Testis (tissue), 3 donors: Measurements from ENCODE around the gene DNASE2. TPM values are rescaled to one million over a fixed set of nuclear protein-coding genes. Genes with fewer than 3 reads are reported as not detected.

ENCODE experiments used
- DNase-seq: peaks from one replicate; pipeline ENCODE4 v3.0.0-alpha.2; 2019
- H3K27ac ChIP-seq, 2 donors: fragments of 200-600 bp; sonication (generic); one replicate each; pipeline ENCODE4 v1.5.1; 2019
- H3K27me3 ChIP-seq: fragments of 200-600 bp; sonication (generic); one replicate; pipeline ENCODE4 v1.5.1; 2019
- H3K36me3 ChIP-seq: fragments of 200-600 bp; sonication (generic); one replicate; pipeline ENCODE4 v1.5.1; 2017; ENCODE audit warnings: low read depth; ENCODE audit errors: missing control alignments
- H3K4me1 ChIP-seq: fragments of 200-600 bp; sonication (generic); one replicate; pipeline ENCODE4 v1.5.1; 2019
- H3K4me3 ChIP-seq, 2 donors: fragments of 200-600 bp; sonication (generic); one replicate each; pipeline ENCODE4 v1.5.1; 2017 to 2019
- H3K9me3 ChIP-seq: fragments of 200-600 bp; sonication (generic); one replicate; pipeline ENCODE4 v1.5.1; 2017
- CTCF ChIP-seq, 3 experiments: fragments of 450-650 bp in 2 of 3; fragments of 200-600 bp in 1 of 3; sonication (generic) in 1 of 3; IDR thresholded peaks; one replicate each; pipeline ENCODE4 v1.5.1; 2016 to 2019; ENCODE audit warnings: antibody characterized with exemption in 3 of 3, mild to moderate bottlenecking in 2 of 3, moderate library complexity in 1 of 3
- POLR2A ChIP-seq: fragments of 450-650 bp; IDR thresholded peaks from one replicate; pipeline ENCODE4 v1.6.1; 2017; ENCODE audit warnings: antibody characterized with exemption, mild to moderate bottlenecking, moderate library complexity
- WGBS, 2 donors: methylation state at CpG; one replicate each; pipeline ENCODE4 v1.1.5; 2018; 5-methylcytosine and 5-hydroxymethylcytosine counted together
- intact Hi-C: fragments of 100-400 bp; cut with DNase I; formaldehyde crosslinking; loops from one replicate; pipeline ENCODE4 v1.15.1; 2023; ENCODE audit warnings: low total_unique reads
- polyA plus RNA-seq: library from polyadenylated mRNA; stranded (reverse); fragments of 350-450 nt; fragmentation: Illumina TruSeq; extraction: RNeasy Lipid Tissue Mini Kit (QIAGEN cat#74804); gene quantifications from one replicate; pipeline ENCODE4 v1.2.3, GENCODE V29; 2014; ENCODE audit warnings: low read depth, low replicate concordance; ENCODE audit not compliant: insufficient read depth
- total RNA-seq, 2 donors: library from RNA; depleted of rRNA; stranded (reverse); fragments of >200 nt; gene quantifications; one replicate each; pipeline ENCODE4 v1.2.3, GENCODE V29; 2016

Gene DNASE2
- total and polyA plus RNA-seq, 3 donors from 2014 or later: 9.0 to 17.7 (median 17.4) TPM

- no peak for DNase-seq
- TF ChIP-seq CTCF (IDR thresholded peaks at IDR 0.05): no peak
- TF ChIP-seq POLR2A: no peak
- Histone ChIP-seq H3K27me3 (no peaks in the 10 kb centered on the region), H3K36me3 (no peaks in the 10 kb centered on the region), H3K9me3 (no peaks in the 10 kb centered on the region), H3K27ac (no peak overlapping the region), H3K4me1 (no peaks in the 10 kb centered on the region), H3K4me3 (no peak overlapping the region)
- intact Hi-C loops: no loop called here
- WGBS, 2 donors: 77 to 85% methylated on average over 22 to 31 of the region's 34 CpGs
These were observed 16.2 kb downstream of the DNASE2 start for GRCh38 chr19:12864721-12865715.

- no peaks in the 10 kb centered on the region for H3K27me3 ChIP-seq
- intact Hi-C loops: no loop called here
- DNase-seq: no peak
- H3K4me1 ChIP-seq: no peaks in the 10 kb centered on the region
- WGBS, 2 donors: 90 to 100% methylated on average over 3 to 4 of the region's 4 CpGs
- no peak overlapping the region for H3K27ac ChIP-seq
- H3K4me3 ChIP-seq: no peak overlapping the region
- TF ChIP-seq CTCF (IDR thresholded peaks at IDR 0.05) (no peak), POLR2A (no peak)
- no peaks in the 10 kb centered on the region for H3K9me3 ChIP-seq
- no peaks in the 10 kb centered on the region for H3K36me3 ChIP-seq
These were observed 17.1 kb downstream of the DNASE2 start for GRCh38 chr19:12864143-12864542.

GRCh38 chr19:12859546-12859945 is 21.7 kb downstream of the DNASE2 start:
- Histone ChIP-seq H3K36me3 (no peaks in the 10 kb centered on the region), H3K27me3 (no peaks in the 10 kb centered on the region), H3K27ac (no peak overlapping the region), H3K4me3 (no peak overlapping the region), H3K4me1 (no peaks in the 10 kb centered on the region), H3K9me3 (no peaks in the 10 kb centered on the region)
- WGBS, 2 donors: 76 to 78% methylated on average over 7 of the region's 7 CpGs
- intact Hi-C loops: no loop called here
- no peak for DNase-seq
- no peak for TF ChIP-seq POLR2A
- TF ChIP-seq CTCF (IDR thresholded peaks at IDR 0.05): no peak

GRCh38 chr19:12858041-12858928 is 23.0 kb downstream of the DNASE2 start:
- H3K36me3 ChIP-seq: no peaks in the 10 kb centered on the region
- TF ChIP-seq CTCF (IDR thresholded peaks at IDR 0.05) (no peak), POLR2A (no peak)
- WGBS, 2 donors: 63 to 77% methylated on average over 24 to 35 of the region's 35 CpGs
- no peak for DNase-seq
- H3K27me3 ChIP-seq: no peaks in the 10 kb centered on the region
- H3K4me1 ChIP-seq: no peaks in the 10 kb centered on the region
- H3K9me3 ChIP-seq: no peaks in the 10 kb centered on the region
- intact Hi-C loops: no loop called here
- no peak overlapping the region for H3K4me3 ChIP-seq
- H3K27ac ChIP-seq: no peak overlapping the region
